Type B pancreatic cell (in vitro differentiated cells): ENCODE measurements around the gene KIF3C. TPM values are rescaled to one million over a fixed set of nuclear protein-coding genes. Genes with fewer than 3 reads are reported as not detected.
"Not testable (repeated sequence)": the region's sequence is repeated elsewhere in the genome, so short reads cannot be mapped to it uniquely, and the experiment has no call there.

ENCODE experiments used
- DNase-seq: peaks from one replicate; pipeline ENCODE4 v3.0.0; 2021; ENCODE audit warnings: mixed read lengths; ENCODE audit not compliant: unreplicated experiment; ENCODE audit errors: extremely low spot score
- H3K27ac Mint-ChIP-seq: 2 replicates; pipeline ENCODE4 v1.8.0; 2021; ENCODE audit warnings: mild to moderate bottlenecking, mixed read lengths
- H3K27me3 Mint-ChIP-seq: 2 replicates; pipeline ENCODE4 v1.8.0; 2021; ENCODE audit warnings: mixed read lengths
- H3K36me3 Mint-ChIP-seq: 2 replicates; pipeline ENCODE4 v1.8.0; 2021; ENCODE audit warnings: mixed read lengths
- H3K4me1 Mint-ChIP-seq: one replicate; pipeline ENCODE4 v1.8.0; 2021; ENCODE audit warnings: mixed read lengths; ENCODE audit not compliant: unreplicated experiment
- H3K4me3 Mint-ChIP-seq: 2 replicates; pipeline ENCODE4 v1.8.0; 2021; ENCODE audit warnings: mild to moderate bottlenecking, mixed read lengths
- H3K9me3 Mint-ChIP-seq: 2 replicates; pipeline ENCODE4 v1.8.0; 2021; ENCODE audit warnings: mixed read lengths
- CTCF ChIP-seq: fragments of 200-600 bp; sonication (generic); conservative IDR thresholded peaks from 2 replicates; pipeline ENCODE4 v1.5.0; 2021; ENCODE audit warnings: antibody characterized with exemption, mild to moderate bottlenecking
- total RNA-seq: library from RNA; stranded (reverse); gene quantifications from 2 replicates; pipeline ENCODE4 v1.2.1, GENCODE V29; 2021; ENCODE audit warnings: low replicate concordance

KIF3C gene
- total RNA-seq, 1 donor from 2014 or later, result 25.5 TPM

GRCh38 chr2:25905126-25905525 is 77.2 kb downstream of the KIF3C start:
- no peak overlapping the region for H3K27ac Mint-ChIP-seq
- no peaks in the 10 kb centered on the region for H3K27me3 Mint-ChIP-seq
- no peaks in the 10 kb centered on the region for H3K36me3 Mint-ChIP-seq
- DNase-seq, result no peak
- H3K4me1 Mint-ChIP-seq, result no peaks in the 10 kb centered on the region
- TF ChIP-seq CTCF, result no peak
- no peaks in the 10 kb centered on the region for H3K9me3 Mint-ChIP-seq
- H3K4me3 Mint-ChIP-seq, result no peak overlapping the region

- no peak overlapping the region for H3K27ac Mint-ChIP-seq
- no peak for TF ChIP-seq CTCF
- no peaks in the 10 kb centered on the region for H3K9me3 Mint-ChIP-seq
- H3K4me1 Mint-ChIP-seq, result no peaks in the 10 kb centered on the region
- no peak overlapping the region for H3K4me3 Mint-ChIP-seq
- no peaks in the 10 kb centered on the region for H3K36me3 Mint-ChIP-seq
- H3K27me3 Mint-ChIP-seq, result no peaks in the 10 kb centered on the region
- no peak for DNase-seq
Observed at GRCh38 chr2:25903216-25903776, 79.0 kb downstream of the KIF3C start.

GRCh38 chr2:25899404-25899970 is 82.8 kb downstream of the KIF3C start:
- TF ChIP-seq CTCF, result no peak
- DNase-seq, result no peak
- Mint-ChIP-seq H3K4me1 (peaks cover 9% of the 10 kb centered on the region), H3K27me3 (no peaks in the 10 kb centered on the region), H3K36me3 (no peaks in the 10 kb centered on the region), H3K27ac (peak overlapping the region; percentile 88), H3K4me3 (peak overlapping the region; percentile 49), H3K9me3 (peaks cover 4% of the 10 kb centered on the region)

- DNase-seq, result no peak
- H3K9me3 Mint-ChIP-seq, result peaks cover 4% of the 10 kb centered on the region
- H3K36me3 Mint-ChIP-seq, result no peaks in the 10 kb centered on the region
- H3K27me3 Mint-ChIP-seq, result no peaks in the 10 kb centered on the region
- no peak overlapping the region for H3K4me3 Mint-ChIP-seq
- no peak overlapping the region for H3K27ac Mint-ChIP-seq
- peaks cover 9% of the 10 kb centered on the region for H3K4me1 Mint-ChIP-seq
- TF ChIP-seq CTCF, result no peak
Observed at GRCh38 chr2:25897506-25897905, 84.8 kb downstream of the KIF3C start.

- H3K36me3 Mint-ChIP-seq, H3K4me3 Mint-ChIP-seq, H3K4me1 Mint-ChIP-seq, H3K27ac Mint-ChIP-seq, H3K27me3 Mint-ChIP-seq, DNase-seq, H3K9me3 Mint-ChIP-seq: not testable (repeated sequence)
Observed at GRCh38 chr2:25896308-25896707, 86.0 kb downstream of the KIF3C start.

GRCh38 chr2:25895610-25896009 is 86.7 kb downstream of the KIF3C start:
- H3K4me3 Mint-ChIP-seq, result peak overlapping the region; percentile 9
- peaks cover 9% of the 10 kb centered on the region for H3K4me1 Mint-ChIP-seq
- no peak for TF ChIP-seq CTCF
- no peak for DNase-seq
- H3K9me3 Mint-ChIP-seq, result peaks cover 4% of the 10 kb centered on the region
- no peaks in the 10 kb centered on the region for H3K36me3 Mint-ChIP-seq
- no peaks in the 10 kb centered on the region for H3K27me3 Mint-ChIP-seq
- H3K27ac Mint-ChIP-seq, result peak overlapping the region; percentile 83
